SK-N-SH (cell line): ENCODE results near the gene OSBPL2.

Experiments used
- EZH2phosphoT487 ChIP-seq: fragments of 200-600 bp; sonication (generic); IDR thresholded peaks from 2 replicates; pipeline ENCODE4 v1.6.1; 2017; ENCODE audit warnings: low read depth, mixed run types, mild to moderate bottlenecking, antibody characterized with exemption, moderate library complexity, borderline replicate concordance
- MXI1 ChIP-seq: IDR thresholded peaks from 2 replicates; pipeline ENCODE4 v1.6.1; 2012; ENCODE audit warnings: mild to moderate bottlenecking, low read depth, low read length, improper control_type of control experiment
- NFIC ChIP-seq: IDR thresholded peaks from 2 replicates; pipeline ENCODE4 v1.4.0; 2012; ENCODE audit warnings: borderline replicate concordance
- NRF1 ChIP-seq: IDR thresholded peaks from 2 replicates; pipeline ENCODE4 v1.6.1; 2012; ENCODE audit warnings: low read depth, mild to moderate bottlenecking, low read length
- POLR2AphosphoS5 ChIP-seq: IDR thresholded peaks from 2 replicates; pipeline ENCODE4 v1.6.1; 2012; ENCODE audit warnings: low read depth, low read length
- TAF1 ChIP-seq: IDR thresholded peaks from 2 replicates; pipeline ENCODE4 v1.6.1; 2012; ENCODE audit warnings: low read depth, mild to moderate bottlenecking, low read length, moderate library complexity, borderline replicate concordance
- YY1 ChIP-seq: IDR thresholded peaks from 2 replicates; pipeline ENCODE4 v1.4.0; 2012; ENCODE audit warnings: low read depth, mild to moderate bottlenecking
- TF ChIP-seq, protein P1 (sequence below): fragments of 200-600 bp; sonication (generic); IDR thresholded peaks from 2 replicates; pipeline ENCODE4 v1.6.1; 2017; ENCODE audit warnings: antibody characterized with exemption, mild to moderate bottlenecking, moderate library complexity
- TF ChIP-seq, protein P2 (sequence below): IDR thresholded peaks from 2 replicates; pipeline ENCODE4 v1.6.1; 2012; ENCODE audit warnings: mild to moderate bottlenecking, low read depth, low read length, moderate library complexity
- TF ChIP-seq, protein P3 (sequence below): IDR thresholded peaks from 2 replicates; pipeline ENCODE4 v1.4.0; 2012; ENCODE audit warnings: low read depth

DNA sequence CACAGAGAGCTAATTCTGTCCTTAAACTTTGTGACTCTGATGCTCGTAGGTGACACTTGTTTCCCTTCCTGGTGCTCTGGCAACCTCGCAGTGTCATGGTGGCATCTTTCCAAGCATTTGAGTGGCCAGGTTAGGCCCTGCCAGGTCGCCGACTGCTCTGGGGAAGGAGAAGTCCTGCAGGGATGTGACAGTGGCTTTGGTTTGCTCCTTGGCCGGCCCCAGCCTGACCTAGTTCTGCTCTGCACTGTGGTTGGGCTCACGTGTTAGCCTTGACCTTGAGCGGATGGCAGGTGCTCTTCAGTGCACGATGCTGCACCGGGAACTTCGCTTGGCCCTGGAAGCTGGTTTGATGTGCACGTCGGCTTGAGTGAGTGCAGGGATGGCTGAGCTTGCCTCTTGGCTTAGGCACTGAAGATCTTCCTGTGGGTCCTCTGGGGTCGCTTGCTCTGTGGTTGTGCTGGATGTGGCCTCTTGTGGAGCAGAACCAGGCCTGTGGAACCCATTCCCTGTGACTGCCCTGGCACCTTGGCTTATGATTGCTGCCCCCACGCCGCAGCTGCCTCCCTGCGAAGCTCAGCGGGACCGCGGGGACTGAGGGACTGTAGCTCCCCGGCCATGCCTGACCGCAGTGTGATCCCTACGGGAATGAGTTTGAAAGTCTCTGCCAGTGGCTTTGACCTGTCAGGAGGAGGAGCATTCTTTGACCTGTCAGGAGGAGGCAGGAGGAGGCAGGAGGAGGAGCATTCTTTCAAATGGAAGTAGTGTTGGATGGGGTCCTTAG lies 8.7 kb downstream of the OSBPL2 start:
- TF ChIP-seq, protein P1, sequence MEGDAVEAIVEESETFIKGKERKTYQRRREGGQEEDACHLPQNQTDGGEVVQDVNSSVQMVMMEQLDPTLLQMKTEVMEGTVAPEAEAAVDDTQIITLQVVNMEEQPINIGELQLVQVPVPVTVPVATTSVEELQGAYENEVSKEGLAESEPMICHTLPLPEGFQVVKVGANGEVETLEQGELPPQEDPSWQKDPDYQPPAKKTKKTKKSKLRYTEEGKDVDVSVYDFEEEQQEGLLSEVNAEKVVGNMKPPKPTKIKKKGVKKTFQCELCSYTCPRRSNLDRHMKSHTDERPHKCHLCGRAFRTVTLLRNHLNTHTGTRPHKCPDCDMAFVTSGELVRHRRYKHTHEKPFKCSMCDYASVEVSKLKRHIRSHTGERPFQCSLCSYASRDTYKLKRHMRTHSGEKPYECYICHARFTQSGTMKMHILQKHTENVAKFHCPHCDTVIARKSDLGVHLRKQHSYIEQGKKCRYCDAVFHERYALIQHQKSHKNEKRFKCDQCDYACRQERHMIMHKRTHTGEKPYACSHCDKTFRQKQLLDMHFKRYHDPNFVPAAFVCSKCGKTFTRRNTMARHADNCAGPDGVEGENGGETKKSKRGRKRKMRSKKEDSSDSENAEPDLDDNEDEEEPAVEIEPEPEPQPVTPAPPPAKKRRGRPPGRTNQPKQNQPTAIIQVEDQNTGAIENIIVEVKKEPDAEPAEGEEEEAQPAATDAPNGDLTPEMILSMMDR: no peak
- TF ChIP-seq EZH2phosphoT487 (no peak), NFIC (no peak), TAF1 (no peak), NRF1 (no peak), POLR2AphosphoS5 (no peak), YY1 (no peak), MXI1 (no peak)
- TF ChIP-seq, protein P2, sequence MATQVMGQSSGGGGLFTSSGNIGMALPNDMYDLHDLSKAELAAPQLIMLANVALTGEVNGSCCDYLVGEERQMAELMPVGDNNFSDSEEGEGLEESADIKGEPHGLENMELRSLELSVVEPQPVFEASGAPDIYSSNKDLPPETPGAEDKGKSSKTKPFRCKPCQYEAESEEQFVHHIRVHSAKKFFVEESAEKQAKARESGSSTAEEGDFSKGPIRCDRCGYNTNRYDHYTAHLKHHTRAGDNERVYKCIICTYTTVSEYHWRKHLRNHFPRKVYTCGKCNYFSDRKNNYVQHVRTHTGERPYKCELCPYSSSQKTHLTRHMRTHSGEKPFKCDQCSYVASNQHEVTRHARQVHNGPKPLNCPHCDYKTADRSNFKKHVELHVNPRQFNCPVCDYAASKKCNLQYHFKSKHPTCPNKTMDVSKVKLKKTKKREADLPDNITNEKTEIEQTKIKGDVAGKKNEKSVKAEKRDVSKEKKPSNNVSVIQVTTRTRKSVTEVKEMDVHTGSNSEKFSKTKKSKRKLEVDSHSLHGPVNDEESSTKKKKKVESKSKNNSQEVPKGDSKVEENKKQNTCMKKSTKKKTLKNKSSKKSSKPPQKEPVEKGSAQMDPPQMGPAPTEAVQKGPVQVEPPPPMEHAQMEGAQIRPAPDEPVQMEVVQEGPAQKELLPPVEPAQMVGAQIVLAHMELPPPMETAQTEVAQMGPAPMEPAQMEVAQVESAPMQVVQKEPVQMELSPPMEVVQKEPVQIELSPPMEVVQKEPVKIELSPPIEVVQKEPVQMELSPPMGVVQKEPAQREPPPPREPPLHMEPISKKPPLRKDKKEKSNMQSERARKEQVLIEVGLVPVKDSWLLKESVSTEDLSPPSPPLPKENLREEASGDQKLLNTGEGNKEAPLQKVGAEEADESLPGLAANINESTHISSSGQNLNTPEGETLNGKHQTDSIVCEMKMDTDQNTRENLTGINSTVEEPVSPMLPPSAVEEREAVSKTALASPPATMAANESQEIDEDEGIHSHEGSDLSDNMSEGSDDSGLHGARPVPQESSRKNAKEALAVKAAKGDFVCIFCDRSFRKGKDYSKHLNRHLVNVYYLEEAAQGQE: no peak
- TF ChIP-seq, protein P3, sequence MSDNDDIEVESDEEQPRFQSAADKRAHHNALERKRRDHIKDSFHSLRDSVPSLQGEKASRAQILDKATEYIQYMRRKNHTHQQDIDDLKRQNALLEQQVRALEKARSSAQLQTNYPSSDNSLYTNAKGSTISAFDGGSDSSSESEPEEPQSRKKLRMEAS: no peak
